Tibial nerve (tissue), 4 donors: ENCODE measurements around the gene PCSK7. TPM values are rescaled to one million over a fixed set of nuclear protein-coding genes. Genes with fewer than 3 reads are reported as not detected.
"Not testable (repeated sequence)": the region's sequence is repeated elsewhere in the genome, so short reads cannot be mapped to it uniquely, and the experiment has no call there.

ENCODE experiments used
- DNase-seq, 2 donors: peaks; one replicate each; pipeline ENCODE4 v3.0.0-alpha.2; 2019; ENCODE audit warnings: low spot score in 2 of 2
- H3K27ac ChIP-seq, 4 donors: fragments of 200-600 bp; sonication (generic) in 3 of 4; one replicate each; pipeline ENCODE4 v1.5.1; 2017 to 2019; ENCODE audit warnings: mild to moderate bottlenecking in 1 of 4
- H3K27me3 ChIP-seq, 2 donors: fragments of 200-600 bp; sonication (generic) in 1 of 2; one replicate each; pipeline versions ENCODE4 v1.5.1 to v1.6.0; 2017 to 2019
- H3K36me3 ChIP-seq, 3 donors: fragments of 200-600 bp; sonication (generic); one replicate each; pipeline ENCODE4 v1.5.1; 2018 to 2019
- H3K4me1 ChIP-seq, 4 donors: fragments of 200-600 bp; sonication (generic) in 3 of 4; one replicate each; pipeline ENCODE4 v1.5.1; 2017 to 2019
- H3K4me3 ChIP-seq, 4 donors: fragments of 200-600 bp; sonication (generic) in 3 of 4; one replicate each; pipeline ENCODE4 v1.5.1; 2017 to 2019; ENCODE audit warnings: mild to moderate bottlenecking in 1 of 4, moderate library complexity in 1 of 4
- H3K9me3 ChIP-seq, 4 donors: fragments of 200-600 bp; sonication (generic) in 3 of 4; one replicate each; pipeline ENCODE4 v1.5.1; 2017 to 2019
- CTCF ChIP-seq, 5 experiments: fragments of 200-600 bp in 3 of 5; fragments of 450-650 bp in 2 of 5; sonication (generic) in 3 of 5; IDR thresholded peaks; one replicate each; pipeline ENCODE4 v1.5.1; 2016 to 2019; ENCODE audit warnings: antibody characterized with exemption in 5 of 5, mild to moderate bottlenecking in 3 of 5, moderate library complexity in 2 of 5
- EP300 ChIP-seq, 2 donors: sonication (generic); formaldehyde crosslinking; IDR thresholded peaks; one replicate each; pipeline ENCODE4 v1.6.1; 2017; ENCODE audit warnings: antibody characterized with exemption in 2 of 2, mild to moderate bottlenecking in 1 of 2
- POLR2A ChIP-seq, 2 donors: fragments of 450-650 bp; IDR thresholded peaks; one replicate each; pipeline ENCODE4 v1.6.1; 2017; ENCODE audit warnings: antibody characterized with exemption in 2 of 2, mild to moderate bottlenecking in 2 of 2, moderate library complexity in 2 of 2
- WGBS, 2 donors: methylation state at CpG; one replicate each; pipeline ENCODE4 v1.1.5; 2018; 5-methylcytosine and 5-hydroxymethylcytosine counted together
- total RNA-seq, 4 donors: library from RNA; depleted of rRNA; stranded (reverse); fragments of >200 nt; gene quantifications; one replicate each; pipeline ENCODE4 v1.1.0, GENCODE V29; 2016

The PCSK7 gene
- total RNA-seq, 4 donors from 2014 or later = 45.4 to 94.5 (median 71.6) TPM

- H3K4me3 ChIP-seq = no peak overlapping the region
- TF ChIP-seq CTCF (IDR thresholded peaks at IDR 0.05) (no peak), POLR2A (IDR thresholded peaks at IDR 0.05) (no peak), EP300 (IDR thresholded peaks at IDR 0.05) (no peak)
- no peaks in the 10 kb centered on the region for H3K9me3 ChIP-seq
- H3K36me3 ChIP-seq = peaks cover 0 to 66% (median 2%) of the 10 kb centered on the region in 3 donors
- WGBS, 2 donors = 88 to 92% methylated on average over 11 of the region's 11 CpGs
- H3K27ac ChIP-seq = no peak overlapping the region
- no peak for DNase-seq
- no peaks in the 10 kb centered on the region for H3K27me3 ChIP-seq
- H3K4me1 ChIP-seq = peaks cover 0 to 22% (median 2%) of the 10 kb centered on the region in 4 donors
Measured at GRCh38 chr11:117212697-117213355, 19.0 kb downstream of the PCSK7 start.

GRCh38 chr11:117210620-117211019, 21.3 kb downstream of the PCSK7 start:
- no peaks in the 10 kb centered on the region for H3K27me3 ChIP-seq
- H3K36me3 ChIP-seq = peaks cover 0 to 58% (median 0%) of the 10 kb centered on the region in 3 donors
- no peak for DNase-seq
- no peak overlapping the region for H3K27ac ChIP-seq
- H3K4me1 ChIP-seq = peaks cover 0 to under 1% (median 0%) of the 10 kb centered on the region in 4 donors
- no peak overlapping the region for H3K4me3 ChIP-seq
- TF ChIP-seq CTCF (IDR thresholded peaks at IDR 0.05) (no peak), POLR2A (IDR thresholded peaks at IDR 0.05) (no peak), EP300 (IDR thresholded peaks at IDR 0.05) (no peak)
- H3K9me3 ChIP-seq = no peaks in the 10 kb centered on the region
- 92 to 96% methylated on average over 3 of the region's 3 CpGs for WGBS, 2 donors

GRCh38 chr11:117209351-117210125, 22.3 kb downstream of the PCSK7 start:
- 86 to 87% methylated on average over 8 of the region's 8 CpGs for WGBS, 2 donors
- not testable (repeated sequence) for DNase-seq, H3K4me3 ChIP-seq, H3K27ac ChIP-seq, H3K4me1 ChIP-seq, H3K27me3 ChIP-seq, H3K9me3 ChIP-seq
- peaks cover 0 to 58% (median 0%) of the 10 kb centered on the region in 3 donors for H3K36me3 ChIP-seq

GRCh38 chr11:117208710-117209109, 23.2 kb downstream of the PCSK7 start:
- not testable (repeated sequence) for H3K4me3 ChIP-seq, DNase-seq, H3K9me3 ChIP-seq, H3K27ac ChIP-seq, H3K27me3 ChIP-seq
- Histone ChIP-seq H3K4me1 (peaks cover 0 to 13% (median 0%) of the 10 kb centered on the region in 4 donors), H3K36me3 (peaks cover 0 to 58% (median 0%) of the 10 kb centered on the region in 3 donors)
- 82 to 94% methylated on average over 9 of the region's 13 CpGs for WGBS, 2 donors

- DNase-seq, H3K27me3 ChIP-seq: not testable (repeated sequence)
Measured at GRCh38 chr11:117207481-117207880, 24.4 kb downstream of the PCSK7 start.

GRCh38 chr11:117206859-117207258, 25.0 kb downstream of the PCSK7 start:
- WGBS, 2 donors = no CpG with 5 or more reads among the region's 11 CpGs
- H3K36me3 ChIP-seq = peaks cover 0 to 63% (median 0%) of the 10 kb centered on the region in 3 donors
- H3K4me1 ChIP-seq = peaks cover 0 to 30% (median 3%) of the 10 kb centered on the region in 4 donors
- DNase-seq, H3K4me3 ChIP-seq, H3K9me3 ChIP-seq, H3K27me3 ChIP-seq, H3K27ac ChIP-seq: not testable (repeated sequence)

More at GRCh38 chr11:117207481-117207880, 24.4 kb downstream of the PCSK7 start:
- not testable (repeated sequence) for H3K27ac ChIP-seq, H3K9me3 ChIP-seq, H3K4me3 ChIP-seq
- Histone ChIP-seq H3K4me1 (peaks cover 0 to 24% (median 1%) of the 10 kb centered on the region in 4 donors), H3K36me3 (peaks cover 0 to 58% (median 0%) of the 10 kb centered on the region in 3 donors)
- WGBS, 2 donors = 88 to 90% methylated on average over 5 of the region's 5 CpGs

GRCh38 chr11:117206111-117206510, 25.8 kb downstream of the PCSK7 start:
- WGBS, 2 donors = 65% methylated on average over 5 to 7 of the region's 8 CpGs
- Histone ChIP-seq H3K36me3 (peaks cover 0 to 59% (median 0%) of the 10 kb centered on the region in 3 donors), H3K4me1 (peaks cover 0 to 38% (median 3%) of the 10 kb centered on the region in 4 donors), H3K27ac (peak overlapping the region in 1 of 4 donors; percentile 47)
- not testable (repeated sequence) for DNase-seq, H3K27me3 ChIP-seq, H3K9me3 ChIP-seq, H3K4me3 ChIP-seq
